Endometrial microvascular endothelial cells (primary cell): ENCODE measurements around the gene LTBR. TPM values are rescaled to one million over a fixed set of nuclear protein-coding genes. Genes with fewer than 3 reads are reported as not detected.

Source experiments
- in situ Hi-C: cut with HindIII; loops from 2 replicates; pipeline ENCODE4 v1.10.0; 2017; ENCODE audit warnings: low sequenced_read_pairs, low pct_unique_long_range_greater_than_20kb; ENCODE audit errors: inconsistent ontology term
- total RNA-seq: library from RNA; depleted of rRNA; stranded (reverse); fragments of >200 nt; gene quantifications from one replicate; pipeline ENCODE4 v1.2.3, GENCODE V29; 2015; ENCODE audit errors: inconsistent ontology term

LTBR gene
- total RNA-seq, 1 donor from 2014 or later, result 169 TPM

DNA sequence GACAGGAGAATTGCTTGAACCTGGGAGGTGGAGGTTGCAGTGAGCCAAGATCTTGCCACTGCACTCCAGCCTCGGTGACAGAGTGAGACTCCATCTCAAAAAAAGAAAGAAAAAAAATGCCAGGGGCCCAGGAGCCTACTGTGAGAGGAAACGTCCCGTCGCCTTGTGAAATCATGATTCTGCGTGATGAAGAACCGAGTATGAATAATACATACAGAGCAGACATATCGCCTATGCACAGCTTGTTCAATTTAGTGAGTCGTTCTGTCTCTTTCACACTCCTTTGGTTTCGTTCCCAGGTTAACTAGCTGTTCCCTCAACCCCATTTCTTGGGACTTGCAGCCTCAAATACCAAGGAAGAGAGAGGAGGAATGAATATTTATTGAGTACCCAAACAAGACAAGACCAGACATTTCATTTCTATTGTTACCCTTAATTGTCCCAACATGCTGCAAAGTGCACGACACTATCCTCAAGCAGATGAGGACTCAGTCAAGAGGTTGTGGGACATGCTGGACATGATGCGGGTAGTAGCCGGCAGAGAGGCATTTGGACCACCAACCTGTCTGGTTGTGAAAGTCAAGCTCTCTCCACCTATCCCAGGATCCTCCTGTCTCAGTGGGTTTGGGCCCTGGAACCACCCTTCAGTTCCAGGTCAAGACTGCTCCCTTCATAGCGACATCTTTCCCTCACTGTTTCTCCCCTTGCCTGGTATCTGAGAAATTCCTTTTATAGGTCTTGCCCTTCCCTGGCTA is 52.2 kb downstream of the LTBR start:
- in situ Hi-C loops, result no loop called here

DNA sequence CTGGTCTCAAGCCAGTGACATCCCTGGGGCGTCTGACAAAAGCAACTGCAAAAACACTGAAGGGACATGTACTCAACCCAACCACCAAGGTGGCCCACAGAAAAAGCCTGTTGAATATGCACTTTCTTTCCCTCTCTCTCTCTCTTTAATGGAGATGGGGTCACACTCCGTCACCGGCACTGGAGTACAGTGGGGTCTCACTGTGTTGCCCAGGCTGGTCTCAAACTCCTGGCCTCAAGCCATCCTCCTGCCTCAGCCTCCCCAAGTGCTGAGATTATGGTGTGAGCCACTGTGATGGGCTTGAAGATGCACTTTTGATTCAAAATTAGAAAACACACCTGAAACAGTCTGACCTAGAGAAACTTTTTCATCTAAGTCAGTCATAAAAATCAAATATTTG is 53.6 kb downstream of the LTBR start:
- in situ Hi-C loops, result no loop called here

DNA sequence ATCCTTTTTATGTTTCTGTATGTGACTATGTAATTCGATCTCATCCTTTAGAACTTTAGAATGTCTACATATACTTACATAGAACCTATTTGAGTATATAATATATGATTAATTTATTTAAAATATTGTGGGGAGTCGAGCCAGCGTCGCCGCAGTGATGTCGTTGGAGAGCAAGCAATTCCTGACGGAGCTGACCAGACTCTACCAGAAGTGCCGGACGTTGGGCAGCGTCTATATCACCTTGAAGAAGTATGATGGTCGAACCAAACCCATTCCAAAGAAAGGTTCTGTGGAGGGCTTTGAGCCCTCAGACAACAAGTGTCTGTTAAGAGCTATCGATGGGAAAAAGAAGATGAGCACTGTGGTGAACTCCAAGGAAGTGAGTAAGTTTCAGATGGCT is 54.4 kb downstream of the LTBR start:
- in situ Hi-C loops, result no loop called here

DNA sequence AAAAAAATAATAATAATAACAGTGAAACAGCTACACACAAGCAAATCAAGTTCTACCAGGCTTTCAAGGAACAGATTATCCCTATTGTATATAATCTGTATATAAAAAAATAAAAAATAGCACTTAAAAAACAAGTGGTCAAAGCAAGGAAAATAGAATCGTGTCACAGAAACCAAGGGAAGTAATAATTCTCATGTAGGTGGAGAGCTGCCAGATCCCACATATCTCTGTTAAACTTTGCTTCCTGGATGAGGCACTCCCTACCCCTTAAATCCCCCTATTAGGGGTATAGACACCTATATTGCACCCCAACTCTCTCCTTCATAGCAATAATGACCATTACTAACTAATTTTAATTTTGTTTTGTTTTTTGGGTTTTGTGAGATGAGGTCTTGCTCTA is 56.4 kb downstream of the LTBR start:
- in situ Hi-C loops, result no loop called here

Other genes starting within 250 kb of the LTBR start
- 937 TPM for gene CD9, start 183.8 kb upstream of the LTBR start, total RNA-seq
- gene PLEKHG6, start 73.5 kb upstream of the LTBR start, total RNA-seq, result not detected
- gene TNFRSF1A, start 42.1 kb upstream of the LTBR start, total RNA-seq, result 254 TPM
- gene SCNN1A, start 8.6 kb upstream of the LTBR start, total RNA-seq, result not detected
- not detected for gene CD27, start 60.8 kb downstream of the LTBR start, total RNA-seq
- gene TAPBPL, start 67.9 kb downstream of the LTBR start, total RNA-seq, result 18.2 TPM
- gene VAMP1, start 86.5 kb downstream of the LTBR start, total RNA-seq, result 2.1 TPM
- 108 TPM for gene MRPL51, start 109.1 kb downstream of the LTBR start, total RNA-seq
- gene NCAPD2, start 109.9 kb downstream of the LTBR start, total RNA-seq, result 102 TPM
- 6,670 TPM for gene GAPDH, start 150.4 kb downstream of the LTBR start, total RNA-seq
- 15.8 TPM for gene IFFO1, start 171.9 kb downstream of the LTBR start, total RNA-seq
- 59.6 TPM for gene NOP2, start 184.1 kb downstream of the LTBR start, total RNA-seq
- gene CHD4, start 223.2 kb downstream of the LTBR start, total RNA-seq, result 202 TPM